GM13976 (cell line): Measurements from ENCODE around the gene PTPRJ.

Experiments used
- DNase-seq: peaks from one replicate; pipeline ENCODE4 v3.0.0; 2012; ENCODE audit warnings: low spot score
- in situ Hi-C: fragments of 300-500 bp; cut with MboI; formaldehyde crosslinking; loops from one replicate; pipeline ENCODE4 v1.12.0; 2022; ENCODE audit warnings: low sequenced_read_pairs, mixed read lengths, inconsistent platforms; ENCODE audit not compliant: unreplicated experiment
- TF ChIP-seq, protein P1 (sequence below): IDR thresholded peaks from 2 replicates; pipeline ENCODE4 v1.5.1; 2012; ENCODE audit warnings: borderline replicate concordance, mild to moderate bottlenecking; ENCODE audit not compliant: insufficient read depth; ENCODE audit errors: extremely low read depth, missing control alignments, control extremely low read depth

The PTPRJ gene

DNA sequence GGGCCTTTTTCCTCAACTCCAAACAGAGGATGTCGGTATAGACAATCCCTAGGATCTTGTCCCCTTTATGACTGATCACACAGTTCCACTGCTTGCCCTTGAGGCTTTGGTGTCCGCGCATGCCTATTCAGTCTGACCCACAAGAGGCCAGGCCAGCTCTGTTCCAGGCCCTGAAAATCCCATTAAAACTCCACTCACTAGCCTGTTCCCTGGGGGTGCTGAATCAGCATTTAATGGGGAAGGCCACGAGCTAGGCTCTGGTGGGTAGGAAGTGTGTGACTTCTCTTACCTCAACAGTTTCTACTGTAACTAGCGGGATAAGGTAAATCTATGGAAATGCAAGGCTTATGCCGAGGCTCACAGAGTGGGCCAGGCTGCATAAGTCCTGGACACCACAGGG, 117.7 kb downstream of the PTPRJ start:
- DNase-seq, result no peak
- in situ Hi-C loops, result no loop called here
- TF ChIP-seq, protein P1, sequence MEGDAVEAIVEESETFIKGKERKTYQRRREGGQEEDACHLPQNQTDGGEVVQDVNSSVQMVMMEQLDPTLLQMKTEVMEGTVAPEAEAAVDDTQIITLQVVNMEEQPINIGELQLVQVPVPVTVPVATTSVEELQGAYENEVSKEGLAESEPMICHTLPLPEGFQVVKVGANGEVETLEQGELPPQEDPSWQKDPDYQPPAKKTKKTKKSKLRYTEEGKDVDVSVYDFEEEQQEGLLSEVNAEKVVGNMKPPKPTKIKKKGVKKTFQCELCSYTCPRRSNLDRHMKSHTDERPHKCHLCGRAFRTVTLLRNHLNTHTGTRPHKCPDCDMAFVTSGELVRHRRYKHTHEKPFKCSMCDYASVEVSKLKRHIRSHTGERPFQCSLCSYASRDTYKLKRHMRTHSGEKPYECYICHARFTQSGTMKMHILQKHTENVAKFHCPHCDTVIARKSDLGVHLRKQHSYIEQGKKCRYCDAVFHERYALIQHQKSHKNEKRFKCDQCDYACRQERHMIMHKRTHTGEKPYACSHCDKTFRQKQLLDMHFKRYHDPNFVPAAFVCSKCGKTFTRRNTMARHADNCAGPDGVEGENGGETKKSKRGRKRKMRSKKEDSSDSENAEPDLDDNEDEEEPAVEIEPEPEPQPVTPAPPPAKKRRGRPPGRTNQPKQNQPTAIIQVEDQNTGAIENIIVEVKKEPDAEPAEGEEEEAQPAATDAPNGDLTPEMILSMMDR, result no peak

- TF ChIP-seq, protein P1, result no peak
- no peak for DNase-seq
- in situ Hi-C loops, result no loop called here
These were observed 119.6 kb downstream of the PTPRJ start for GRCh38 chr11:48099916-48100446.

GRCh38 chr11:48101044-48101733, 120.8 kb downstream of the PTPRJ start:
- in situ Hi-C loops, result no loop called here
- TF ChIP-seq, protein P1, result no peak
- DNase-seq, result no peak

DNA sequence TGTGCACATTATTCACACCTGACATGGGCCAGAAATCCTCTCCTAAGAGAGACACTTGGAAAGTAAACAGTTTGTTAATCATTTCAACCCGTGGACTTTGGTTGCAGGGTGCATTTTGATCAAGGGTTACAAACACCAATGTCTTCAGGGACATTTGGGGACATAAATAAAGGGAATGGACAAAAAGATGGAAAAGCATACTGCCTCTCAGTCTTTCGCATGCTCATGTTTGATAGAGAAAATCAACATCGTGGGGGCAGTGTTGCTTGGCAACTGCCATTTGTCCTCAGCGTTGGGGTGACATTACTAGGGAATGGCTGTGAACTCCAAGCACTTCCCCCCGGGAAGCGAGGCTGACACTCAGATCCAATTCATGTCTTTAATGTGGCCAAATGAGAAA, 121.6 kb downstream of the PTPRJ start:
- TF ChIP-seq, protein P1, result no peak
- in situ Hi-C loops, result no loop called here
- no peak for DNase-seq

DNA sequence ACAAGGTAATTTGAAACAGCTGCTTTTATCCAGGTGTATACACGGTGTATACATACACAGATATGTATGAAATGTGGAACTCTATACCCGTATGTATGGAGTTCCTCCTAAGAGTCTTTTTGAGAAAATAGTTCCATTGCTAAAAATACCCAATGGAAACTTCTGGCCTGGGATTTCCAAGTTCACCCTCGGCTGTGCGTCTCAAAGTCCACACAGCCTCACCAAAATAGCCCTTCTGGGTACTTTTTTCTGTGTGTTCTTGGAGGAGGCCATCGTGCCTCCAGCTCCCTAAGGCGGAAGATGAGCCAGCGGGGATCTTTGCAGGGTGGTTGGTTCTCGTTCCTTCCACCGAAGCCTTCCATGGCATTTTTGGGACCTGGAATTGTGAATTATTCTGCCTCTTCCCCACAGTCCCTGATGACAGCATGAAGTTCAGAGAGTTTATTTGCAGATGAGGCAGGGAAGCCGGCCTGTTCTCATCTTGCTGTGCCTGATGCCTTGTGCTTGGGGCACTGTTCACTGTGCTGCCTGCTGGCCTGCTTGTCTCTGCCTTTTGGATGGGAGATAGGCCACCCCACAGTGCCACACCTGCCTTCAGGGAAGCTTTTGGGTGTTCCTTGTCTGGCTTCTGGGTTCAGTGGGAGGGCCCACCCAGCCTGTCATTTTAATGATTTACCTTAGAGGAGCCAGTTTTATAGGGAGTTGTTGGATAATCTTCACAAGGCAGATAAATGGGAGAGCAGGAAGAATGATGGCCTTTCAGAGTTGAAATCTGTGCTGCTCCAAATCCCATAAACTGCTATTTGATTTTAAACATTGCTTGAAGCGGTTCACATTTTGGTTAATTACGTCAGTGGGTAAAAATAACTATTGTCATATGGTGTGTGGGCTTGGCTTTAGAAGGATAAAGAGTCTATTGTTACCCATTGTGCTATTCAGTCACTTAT, 123.5 kb downstream of the PTPRJ start:
- in situ Hi-C loops, result no loop called here
- TF ChIP-seq, protein P1, result no peak
- no peak for DNase-seq

DNA sequence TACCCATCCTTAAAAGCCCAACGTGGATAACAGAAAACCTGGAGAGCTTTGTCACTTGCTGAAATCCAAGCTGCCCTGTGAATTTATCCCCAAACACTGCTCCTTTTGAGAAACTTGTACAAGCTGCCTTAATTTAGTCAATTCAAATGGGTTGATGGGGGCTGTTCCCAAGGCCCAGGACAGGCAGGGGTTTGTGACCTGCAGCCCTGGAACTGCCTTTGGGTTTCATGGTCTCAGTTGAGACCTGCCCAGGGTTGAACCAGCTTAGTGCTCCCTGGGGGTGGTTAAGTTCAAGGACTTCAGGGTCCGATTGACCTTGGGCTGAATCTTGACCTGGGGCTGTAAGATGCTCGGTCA, 124.2 kb downstream of the PTPRJ start:
- in situ Hi-C loops, result no loop called here
- TF ChIP-seq, protein P1, result no peak
- no peak for DNase-seq
